ENCODE results near the gene ELMO1.

Gene ELMO1

GRCh38 chr7:36943591-36944435 lies 504.9 kb downstream of the ELMO1 start:
- DNase-seq (ENCODE audit: low spot score) = no peak

- DNase-seq (ENCODE audit: low spot score) = no peak
These were observed 505.7 kb downstream of the ELMO1 start for GRCh38 chr7:36942955-36943354.

DNA sequence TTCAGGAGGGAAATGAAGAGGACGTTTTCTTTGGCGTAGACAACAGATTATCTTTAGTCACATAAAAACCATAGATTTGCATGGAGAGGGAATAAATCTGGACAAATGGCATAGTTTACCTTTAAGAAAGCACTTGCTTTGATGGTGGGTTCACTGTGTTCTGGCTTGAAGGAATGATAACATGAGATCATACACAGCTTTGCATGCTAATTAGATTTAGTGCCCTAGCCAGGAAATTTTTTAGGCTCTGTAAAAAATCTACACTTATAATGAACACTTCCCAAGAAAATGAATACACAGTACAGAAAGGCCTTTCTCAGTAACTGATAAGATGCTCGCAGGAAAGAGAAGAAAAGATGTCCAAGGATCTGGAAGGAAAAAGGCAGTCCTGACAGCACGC lies 506.1 kb downstream of the ELMO1 start:
- DNase-seq (ENCODE audit: low spot score) = no peak

GRCh38 chr7:36942025-36942424 lies 506.6 kb downstream of the ELMO1 start:
- DNase-seq (ENCODE audit: low spot score) = no peak

DNA sequence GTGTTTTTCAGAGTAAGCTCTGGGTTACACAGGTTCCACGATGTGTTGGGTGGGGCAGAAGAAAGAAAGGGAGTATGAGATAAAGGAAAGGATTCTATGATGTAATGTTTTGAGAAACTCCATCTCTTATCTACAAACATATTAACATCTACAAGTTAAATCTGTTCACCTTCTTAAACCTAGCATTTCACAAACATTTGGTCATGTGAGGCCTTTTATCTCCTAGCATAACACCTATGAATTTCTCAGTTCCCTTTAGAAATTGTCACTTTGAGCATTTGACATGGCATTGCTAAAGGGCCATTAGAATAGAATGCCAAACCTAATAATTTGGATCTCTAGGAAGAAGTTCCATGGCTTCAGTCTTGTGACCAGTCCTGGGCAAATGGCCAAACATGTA lies 507.3 kb downstream of the ELMO1 start:
- no peak for DNase-seq (ENCODE audit: low spot score)

DNA sequence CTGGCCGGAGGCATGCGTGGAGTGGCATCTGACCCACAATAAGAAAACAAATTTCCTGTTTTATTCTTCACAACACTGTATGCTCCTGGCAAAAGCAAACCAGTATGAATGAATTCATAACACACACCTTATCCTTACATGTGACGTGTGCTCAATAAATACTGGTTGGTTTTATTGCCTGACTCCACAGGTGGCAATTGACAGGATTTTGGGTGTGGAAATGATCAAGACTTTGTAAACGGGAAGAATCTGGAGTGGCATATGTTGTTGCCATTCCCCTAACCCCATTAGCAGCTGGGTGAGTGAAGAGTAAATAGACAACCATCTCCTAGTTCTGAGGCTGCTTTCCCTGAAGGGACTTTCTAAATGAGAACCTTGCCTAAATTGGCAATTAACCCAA lies 508.8 kb downstream of the ELMO1 start:
- DNase-seq (ENCODE audit: low spot score) = no peak

- no peak for DNase-seq (ENCODE audit: low spot score)
These were observed 510.7 kb downstream of the ELMO1 start for GRCh38 chr7:36937754-36938563.

DNA sequence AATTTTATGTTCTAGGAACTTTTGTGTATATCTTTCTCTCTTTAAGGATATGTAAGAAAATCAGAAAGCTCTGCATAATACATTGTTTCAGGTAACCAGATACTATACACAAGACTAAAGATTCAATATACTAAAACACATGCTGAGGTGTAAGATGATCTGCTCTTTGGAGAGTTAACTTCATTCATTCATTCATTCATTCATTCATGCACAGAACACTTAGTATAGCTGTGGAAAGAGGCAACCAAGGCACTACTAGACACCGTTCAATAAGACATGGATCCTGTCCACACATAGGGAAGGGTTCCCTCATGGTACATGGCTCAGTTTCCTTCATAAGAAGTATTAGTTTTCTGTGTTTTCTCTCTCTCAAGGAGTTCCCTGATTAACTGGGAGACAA lies 516.8 kb downstream of the ELMO1 start:
- DNase-seq (ENCODE audit: low spot score) = no peak

DNA sequence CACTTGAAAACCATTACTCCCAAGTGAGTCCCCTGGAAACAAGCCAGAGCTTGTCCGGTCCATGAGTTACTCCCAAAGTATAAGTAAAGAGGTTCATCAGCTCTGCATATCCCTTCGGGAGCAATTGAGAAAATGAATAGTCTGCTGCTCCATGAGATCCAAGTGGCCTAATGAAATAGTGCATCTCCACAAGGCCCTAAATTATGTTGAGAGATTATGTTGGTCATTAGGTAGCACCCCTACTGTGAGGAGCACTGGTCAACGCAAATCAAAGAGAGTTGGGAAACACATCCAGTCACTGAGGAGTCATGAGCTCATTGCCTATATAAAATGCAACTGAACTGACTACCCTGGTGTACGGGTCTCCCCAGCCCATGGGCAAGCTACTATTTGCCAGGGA lies 518.9 kb downstream of the ELMO1 start:
- DNase-seq (ENCODE audit: low spot score) = no peak

DNA sequence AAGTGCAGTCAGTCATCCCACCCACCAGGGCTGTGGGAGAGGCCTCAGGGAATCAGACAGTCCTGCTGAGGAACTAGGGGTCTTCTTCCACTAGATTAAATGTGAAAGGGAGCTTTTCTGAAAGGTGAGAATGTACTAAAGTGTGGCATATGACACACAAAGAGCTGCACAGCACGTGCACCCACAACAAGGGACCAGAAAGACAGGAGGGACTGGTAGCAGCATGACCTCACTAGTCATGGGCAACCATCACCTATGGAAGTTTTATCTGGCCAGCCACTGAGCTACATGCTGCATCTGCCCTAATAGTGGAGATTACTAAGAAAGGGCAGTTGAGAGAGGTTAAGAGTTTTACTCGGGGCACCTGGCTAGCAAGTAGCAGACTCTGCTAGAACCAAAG lies 519.9 kb downstream of the ELMO1 start:
- no peak for DNase-seq (ENCODE audit: low spot score)

GRCh38 chr7:36928311-36928710 lies 520.4 kb downstream of the ELMO1 start:
- no peak for DNase-seq (ENCODE audit: low spot score)

GRCh38 chr7:36925691-36926090 lies 523.0 kb downstream of the ELMO1 start:
- no peak for DNase-seq (ENCODE audit: low spot score)

GRCh38 chr7:36925207-36925606 lies 523.5 kb downstream of the ELMO1 start:
- no peak for DNase-seq (ENCODE audit: low spot score)

DNA sequence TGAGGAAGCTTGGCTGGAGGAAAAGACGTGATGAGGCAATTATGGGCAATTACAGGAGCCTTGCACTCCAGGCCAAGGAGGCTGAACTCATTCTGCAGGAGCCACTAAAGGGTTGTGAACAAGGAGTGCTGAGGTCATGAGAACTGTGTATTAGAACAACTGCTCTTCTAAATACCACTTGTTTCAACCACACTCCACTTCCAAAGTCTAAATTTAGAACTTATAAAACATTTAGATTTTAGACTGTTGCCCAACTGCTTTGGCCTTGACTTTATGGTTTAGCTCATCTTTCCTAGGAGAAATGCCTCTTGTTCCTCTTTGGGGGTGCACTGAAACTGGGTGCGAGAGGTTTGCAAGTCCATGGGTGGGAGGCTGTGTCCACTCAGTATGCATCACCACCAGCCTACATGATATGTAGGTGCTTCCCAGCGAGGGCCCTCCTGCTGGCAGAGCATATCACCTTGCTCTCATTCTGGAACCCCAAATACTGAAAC lies 524.7 kb downstream of the ELMO1 start:
- no peak for DNase-seq (ENCODE audit: low spot score)

GRCh38 chr7:36923185-36923584 lies 525.5 kb downstream of the ELMO1 start:
- no peak for DNase-seq (ENCODE audit: low spot score)

DNA sequence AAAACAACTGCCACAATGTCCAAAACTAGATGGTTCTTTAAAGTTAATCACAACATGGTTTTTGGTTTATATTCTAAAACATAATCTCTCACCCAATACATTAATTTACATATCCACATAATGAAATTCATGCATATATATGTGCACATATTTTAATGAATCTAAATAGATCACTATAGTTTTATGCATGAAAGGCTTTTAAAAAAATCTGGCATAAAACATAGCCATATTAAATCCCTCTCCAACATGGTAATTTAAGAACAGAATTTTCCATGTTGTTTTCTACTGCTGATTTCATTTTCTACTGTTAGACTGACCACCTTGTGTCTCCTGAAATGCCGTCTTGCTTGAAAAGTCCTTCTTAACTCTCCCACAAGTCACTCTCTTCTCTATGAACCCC lies 528.2 kb downstream of the ELMO1 start:
- DNase-seq (ENCODE audit: low spot score) = no peak

GRCh38 chr7:36919738-36920137 lies 528.9 kb downstream of the ELMO1 start:
- DNase-seq (ENCODE audit: low spot score) = no peak

DNA sequence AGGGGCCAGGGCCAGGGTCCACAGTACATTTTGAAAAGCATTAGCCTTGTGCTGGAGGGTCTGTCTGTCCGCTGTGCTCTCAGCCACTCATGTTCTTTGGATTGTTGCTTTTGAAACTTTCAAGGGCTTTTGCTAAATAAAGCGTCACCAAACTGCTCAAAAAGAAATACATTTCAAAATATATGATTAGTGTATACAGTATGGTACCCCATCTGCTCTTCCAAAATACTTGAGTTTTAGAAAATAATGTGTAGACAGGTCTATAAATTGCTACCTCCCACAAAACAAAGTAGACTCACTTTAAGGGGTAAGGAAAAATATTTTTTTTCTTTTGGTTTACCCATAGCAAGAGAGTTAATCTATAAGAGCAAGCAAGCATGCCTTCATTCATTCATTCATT lies 530.1 kb downstream of the ELMO1 start:
- DNase-seq (ENCODE audit: low spot score) = no peak

GRCh38 chr7:36916619-36917018 lies 532.0 kb downstream of the ELMO1 start:
- no peak for DNase-seq (ENCODE audit: low spot score)

DNA sequence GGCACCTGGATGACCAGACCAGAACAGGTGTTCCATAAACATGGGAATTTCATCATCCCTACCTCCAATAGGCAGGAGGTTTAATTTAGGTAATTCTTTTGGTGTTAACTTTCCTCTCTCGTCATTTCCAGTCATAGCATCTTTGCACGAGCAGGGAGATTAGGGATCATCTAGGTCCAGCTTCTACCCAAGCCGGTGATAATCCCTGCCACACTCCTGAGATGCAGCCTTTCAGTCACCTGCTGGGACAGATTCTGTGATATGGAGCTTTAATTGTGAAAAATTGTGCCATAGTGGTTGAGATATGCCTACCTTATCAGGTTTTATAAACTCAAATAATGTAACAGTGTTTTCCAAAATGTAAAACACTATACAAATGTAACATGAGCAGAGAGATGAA lies 532.5 kb downstream of the ELMO1 start:
- no peak for DNase-seq (ENCODE audit: low spot score)

GRCh38 chr7:36911788-36912187 lies 536.9 kb downstream of the ELMO1 start:
- DNase-seq (ENCODE audit: low spot score) = no peak

DNA sequence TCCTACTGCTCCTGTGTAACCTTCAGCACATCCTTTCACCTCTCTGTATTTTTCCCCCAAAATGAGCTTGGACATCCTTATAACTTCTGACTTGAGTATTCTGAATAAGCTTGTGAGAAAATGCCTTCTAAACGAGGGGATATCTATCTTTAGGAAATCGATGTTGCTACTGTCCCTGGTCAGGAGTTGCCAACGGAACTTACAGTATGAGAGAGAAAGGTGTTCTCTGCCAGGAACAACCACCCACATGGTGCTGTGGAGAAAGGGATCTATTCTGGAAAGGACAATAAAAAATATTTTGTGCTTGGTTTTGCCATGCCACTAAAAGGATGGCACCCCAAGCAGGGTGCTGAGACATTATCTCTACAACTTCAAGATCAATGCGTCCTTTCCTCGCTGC lies 537.8 kb downstream of the ELMO1 start:
- no peak for DNase-seq (ENCODE audit: low spot score)

- DNase-seq (ENCODE audit: low spot score) = no peak
These were observed 538.3 kb downstream of the ELMO1 start for GRCh38 chr7:36910401-36910800.

Measured in AG08396 (cell line).